Measurements from ENCODE around the gene NTN5. TPM values are rescaled to one million over a fixed set of nuclear protein-coding genes. Genes with fewer than 3 reads are reported as not detected.

NTN5 gene
- total and polyA plus RNA-seq, 10 of the 15 experiments (the other 5 are each of a cell fraction or from before 2014, with no cell fraction given): 0.07 to 0.22 TPM; not detected in 8

GRCh38 chr19:48635263-48635965 is 37.4 kb downstream of the NTN5 start (continued):
- no peak for TF ChIP-seq POU2F2 (IDR thresholded peaks at IDR 0.05; ENCODE audit: borderline replicate concordance, low read depth, low read length)
- no peak for TF ChIP-seq SRF (IDR thresholded peaks at IDR 0.05; ENCODE audit: low read depth in 2 of 2, low read length in 2 of 2)
- TF ChIP-seq RBBP5 (conservative IDR thresholded peaks at IDR 0.05): no peak
- TF ChIP-seq POLR2AphosphoS2 (IDR thresholded peaks at IDR 0.05; ENCODE audit: low read depth, low read length): no peak
- TF ChIP-seq ZNF24 (IDR thresholded peaks at IDR 0.05): 0 out of 2 replicates have a peak, but pooled peaks have one; percentile 31
- no peak for TF ChIP-seq ASH2L (IDR thresholded peaks at IDR 0.05; ENCODE audit: borderline replicate concordance, low read depth)
- TF ChIP-seq CHD2 (IDR thresholded peaks at IDR 0.05; ENCODE audit: borderline replicate concordance, low read depth, low read length): no peak
- peak; percentile 46 for TF ChIP-seq SMAD1 (IDR thresholded peaks at IDR 0.05; ENCODE audit: low read depth, partially characterized antibody)
- no peak for TF ChIP-seq RAD21 (IDR thresholded peaks at IDR 0.05; ENCODE audit: insufficient read depth, low read depth, low read length)
- no peak for TF ChIP-seq SIN3A (IDR thresholded peaks at IDR 0.05; ENCODE audit: low read depth, low read length)
- no peak for TF ChIP-seq PKNOX1 (IDR thresholded peaks at IDR 0.05)
- no peak for TF ChIP-seq RCOR1 (conservative IDR thresholded peaks at IDR 0.05; ENCODE audit: low read depth, low read length)
- TF ChIP-seq IRF5 (IDR thresholded peaks at IDR 0.05; ENCODE audit: borderline replicate concordance): no peak
- no peak for TF ChIP-seq TARDBP (IDR thresholded peaks at IDR 0.05; ENCODE audit: borderline replicate concordance)
- TF ChIP-seq HSF1 (IDR thresholded peaks at IDR 0.05; ENCODE audit: low read depth, low read length): no peak
- no peak for TF ChIP-seq MYC (IDR thresholded peaks at IDR 0.05; ENCODE audit: insufficient read depth, insufficient read length, insufficient replicate concordance, low read length, severe bottlenecking)
- no peak for TF ChIP-seq CBX5 (IDR thresholded peaks at IDR 0.05; ENCODE audit: low read depth)
- TF ChIP-seq MTA3 (IDR thresholded peaks at IDR 0.05; ENCODE audit: borderline replicate concordance, low read length): no peak
- no peak for TF ChIP-seq CEBPB (IDR thresholded peaks at IDR 0.05; ENCODE audit: borderline replicate concordance in 1 of 2, low read depth in 2 of 2, low read length in 2 of 2)
- no peak for TF ChIP-seq NBN (IDR thresholded peaks at IDR 0.05)
- TF ChIP-seq SREBF2 (IDR thresholded peaks at IDR 0.05; ENCODE audit: low read length): no peak
- TF ChIP-seq SMC3 (IDR thresholded peaks at IDR 0.05; ENCODE audit: borderline replicate concordance, low read length): no peak
- peak; percentile 7 for TF ChIP-seq BCL3 (IDR thresholded peaks at IDR 0.05; ENCODE audit: borderline replicate concordance, insufficient read depth, low read depth, low read length, poor library complexity, severe bottlenecking)
- no peak for TF ChIP-seq IRF3 (IDR thresholded peaks at IDR 0.05)
- no peak for TF ChIP-seq FOXK2 (IDR thresholded peaks at IDR 0.05)
- TF ChIP-seq ZNF274 (IDR thresholded peaks at IDR 0.05; ENCODE audit: insufficient read depth, insufficient read length): no peak

Measured in GM12878 (cell line).